BLaER1 treated with 17β-estradiol and CSF1 and Interleukin-3, amounts not matched to agents 10 nM and 100 nM (cell line): Measurements from ENCODE around the gene ANO5.
A peak's percentile ranks its signal among the peaks of the same experiment; 100 is the strongest.

Source experiments
- H3K27ac ChIP-seq, 11 experiments: shearing (Covaris generic); formaldehyde crosslinking; 2 replicates each; pipeline ENCODE4 v1.8.1; 2022
- H3K27me3 ChIP-seq, 11 experiments: shearing (Covaris generic); formaldehyde crosslinking; 2 replicates each; pipeline ENCODE4 v1.8.1; 2022
- H3K36me3 ChIP-seq, 11 experiments: shearing (Covaris generic); formaldehyde crosslinking; 2 replicates each; pipeline ENCODE4 v1.8.1; 2022
- H3K4me1 ChIP-seq, 10 experiments: shearing (Covaris generic); formaldehyde crosslinking; 2 replicates each; pipeline ENCODE4 v1.8.1; 2022
- H3K4me2 ChIP-seq, 11 experiments: shearing (Covaris generic); formaldehyde crosslinking; 2 replicates each; pipeline ENCODE4 v1.8.1; 2022
- H3K4me3 ChIP-seq, 10 experiments: shearing (Covaris generic); formaldehyde crosslinking; 2 replicates each; pipeline ENCODE4 v1.8.1; 2022
- H3K9ac ChIP-seq, 11 experiments: shearing (Covaris generic); formaldehyde crosslinking; 2 replicates each; pipeline ENCODE4 v1.8.1; 2022
- H3K9me3 ChIP-seq, 11 experiments: shearing (Covaris generic); formaldehyde crosslinking; replicated peaks in 1 of 11; 2 replicates each; pipeline ENCODE4 v1.8.1; 2022
- H4K20me1 ChIP-seq, 11 experiments: shearing (Covaris generic); formaldehyde crosslinking; 2 replicates each; pipeline ENCODE4 v1.8.1; 2022
- Cebpa-rat ChIP-seq, 11 experiments: shearing (Covaris generic); IDR thresholded peaks; 2 replicates each; pipeline ENCODE4 v1.8.1; 2022

ANO5 gene

GRCh38 chr11:22165759-22166513 is 26.9 kb upstream of the ANO5 start:
- H3K27me3 ChIP-seq: no peaks in the 10 kb centered on the region
- TF ChIP-seq Cebpa-rat (IDR thresholded peaks at IDR 0.05): no peak
- no peak overlapping the region for H3K4me3 ChIP-seq
- no peaks in the 10 kb centered on the region for H3K36me3 ChIP-seq
- no peak overlapping the region for H3K9ac ChIP-seq
- H3K4me2 ChIP-seq: peak overlapping the region in 2 of 11 experiments; percentile 25 to 45; a peak in 4 of 22 replicates
- H3K27ac ChIP-seq: no peak overlapping the region
- H4K20me1 ChIP-seq: no peaks in the 10 kb centered on the region
- peaks cover 0 to 21% (median 0%) of the 10 kb centered on the region in 11 experiments; a peak in 6 of 22 replicates for H3K9me3 ChIP-seq
- H3K4me1 ChIP-seq: peaks cover 29 to 60% (median 40%) of the 10 kb centered on the region in 10 experiments

- Histone ChIP-seq H3K4me1 (peaks cover 0 to 29% (median 5%) of the 10 kb centered on the region in 10 experiments; a peak in 10 of 20 replicates), H3K9me3 (peaks cover 0 to 5% (median 0%) of the 10 kb centered on the region in 11 experiments; a peak in 3 of 22 replicates), H3K4me3 (no peak overlapping the region), H3K4me2 (peak overlapping the region in 2 of 11 experiments; percentile 38 to 69; a peak in 4 of 22 replicates), H3K27me3 (no peaks in the 10 kb centered on the region), H3K9ac (no peak overlapping the region), H4K20me1 (no peaks in the 10 kb centered on the region), H3K36me3 (no peaks in the 10 kb centered on the region), H3K27ac (no peak overlapping the region)
- no peak for TF ChIP-seq Cebpa-rat (IDR thresholded peaks at IDR 0.05)
These were observed 23.1 kb upstream of the ANO5 start for GRCh38 chr11:22169833-22170232.

GRCh38 chr11:22173532-22173931 is 19.4 kb upstream of the ANO5 start:
- TF ChIP-seq Cebpa-rat (IDR thresholded peaks at IDR 0.05): no peak
- H3K36me3 ChIP-seq: no peaks in the 10 kb centered on the region
- no peaks in the 10 kb centered on the region for H3K27me3 ChIP-seq
- H3K4me3 ChIP-seq: no peak overlapping the region
- no peaks in the 10 kb centered on the region for H4K20me1 ChIP-seq
- no peak overlapping the region for H3K9ac ChIP-seq
- no peak overlapping the region for H3K27ac ChIP-seq
- H3K4me1 ChIP-seq: peaks cover 0 to 15% (median 0%) of the 10 kb centered on the region in 10 experiments; a peak in 6 of 20 replicates
- no peak overlapping the region for H3K4me2 ChIP-seq
- H3K9me3 ChIP-seq: no peaks in the 10 kb centered on the region

GRCh38 chr11:22177186-22177585 is 15.7 kb upstream of the ANO5 start:
- Histone ChIP-seq H3K4me3 (no peak overlapping the region), H4K20me1 (no peaks in the 10 kb centered on the region), H3K9ac (no peak overlapping the region), H3K36me3 (no peaks in the 10 kb centered on the region), H3K4me2 (no peak overlapping the region), H3K9me3 (no peaks in the 10 kb centered on the region), H3K27me3 (no peaks in the 10 kb centered on the region), H3K4me1 (peaks cover 0 to 12% (median 0%) of the 10 kb centered on the region in 10 experiments; a peak in 7 of 20 replicates), H3K27ac (no peak overlapping the region)
- TF ChIP-seq Cebpa-rat (IDR thresholded peaks at IDR 0.05): no peak

- H3K4me3 ChIP-seq: no peak overlapping the region
- peaks cover 0 to 17% (median 0%) of the 10 kb centered on the region in 10 experiments; a peak in 7 of 20 replicates for H3K4me1 ChIP-seq
- no peaks in the 10 kb centered on the region for H4K20me1 ChIP-seq
- no peak overlapping the region for H3K4me2 ChIP-seq
- H3K27me3 ChIP-seq: no peaks in the 10 kb centered on the region
- H3K27ac ChIP-seq: no peak overlapping the region
- no peak for TF ChIP-seq Cebpa-rat (IDR thresholded peaks at IDR 0.05)
- no peaks in the 10 kb centered on the region for H3K9me3 ChIP-seq
- no peaks in the 10 kb centered on the region for H3K36me3 ChIP-seq
- H3K9ac ChIP-seq: no peak overlapping the region
These were observed 13.3 kb upstream of the ANO5 start for GRCh38 chr11:22179626-22180025.

- TF ChIP-seq Cebpa-rat (IDR thresholded peaks at IDR 0.05): no peak
- Histone ChIP-seq H3K4me3 (no peak overlapping the region), H3K9ac (no peak overlapping the region), H3K27me3 (no peaks in the 10 kb centered on the region), H4K20me1 (no peaks in the 10 kb centered on the region), H3K9me3 (no peaks in the 10 kb centered on the region), H3K36me3 (no peaks in the 10 kb centered on the region), H3K4me2 (no peak overlapping the region), H3K27ac (no peak overlapping the region), H3K4me1 (peaks cover 0 to 17% (median 0%) of the 10 kb centered on the region in 10 experiments; a peak in 7 of 20 replicates)
These were observed 12.8 kb upstream of the ANO5 start for GRCh38 chr11:22180131-22180530.

- TF ChIP-seq Cebpa-rat (IDR thresholded peaks at IDR 0.05): no peak
- H3K9ac ChIP-seq: no peak overlapping the region
- H3K4me2 ChIP-seq: no peak overlapping the region
- H3K36me3 ChIP-seq: no peaks in the 10 kb centered on the region
- no peaks in the 10 kb centered on the region for H4K20me1 ChIP-seq
- no peak overlapping the region for H3K4me3 ChIP-seq
- no peaks in the 10 kb centered on the region for H3K9me3 ChIP-seq
- H3K4me1 ChIP-seq: peaks cover 9 to 22% (median 16%) of the 10 kb centered on the region in 10 experiments
- H3K27me3 ChIP-seq: no peaks in the 10 kb centered on the region
- no peak overlapping the region for H3K27ac ChIP-seq
These were observed 3.2 kb upstream of the ANO5 start for GRCh38 chr11:22189660-22190059.

- TF ChIP-seq Cebpa-rat (IDR thresholded peaks at IDR 0.05): no peak
- H3K9ac ChIP-seq: no peak overlapping the region
These were observed 1.9 kb upstream of the ANO5 start for GRCh38 chr11:22190827-22191463.

GRCh38 chr11:22192289-22192641 is 620 bp upstream of the ANO5 start:
- Histone ChIP-seq H3K27me3 (no peaks in the 10 kb centered on the region), H3K4me3 (peak overlapping the region; percentile 70 to 86 (median 74)), H3K27ac (peak overlapping the region; percentile 60 to 78 (median 73)), H4K20me1 (no peaks in the 10 kb centered on the region), H3K36me3 (no peaks in the 10 kb centered on the region), H3K4me2 (peak overlapping the region; percentile 81 to 100 (median 98)), H3K9me3 (no peaks in the 10 kb centered on the region), H3K4me1 (peaks cover 16 to 27% (median 24%) of the 10 kb centered on the region in 10 experiments), H3K9ac (peak overlapping the region; percentile 68 to 87 (median 76))
- TF ChIP-seq Cebpa-rat (IDR thresholded peaks at IDR 0.05): no peak

More at GRCh38 chr11:22190827-22191463, 1.9 kb upstream of the ANO5 start:
- no peaks in the 10 kb centered on the region for H3K36me3 ChIP-seq
- H3K4me3 ChIP-seq: no peak overlapping the region
- no peaks in the 10 kb centered on the region for H3K27me3 ChIP-seq
- H3K4me1 ChIP-seq: peaks cover 16 to 25% (median 24%) of the 10 kb centered on the region in 10 experiments
- H4K20me1 ChIP-seq: no peaks in the 10 kb centered on the region
- no peaks in the 10 kb centered on the region for H3K9me3 ChIP-seq
- H3K4me2 ChIP-seq: no peak overlapping the region
- no peak overlapping the region for H3K27ac ChIP-seq
